ENCODE measurements around the gene UVSSA. TPM values are rescaled to one million over a fixed set of nuclear protein-coding genes. Genes with fewer than 3 reads are reported as not detected.

UVSSA gene
- total RNA-seq, 4 donors from 2014 or later = 13.5 to 114 (median 34.2) TPM

GRCh38 chr4:1403177-1403583 lies 56.2 kb downstream of the UVSSA start:
- peaks cover 0 to 24% (median 5%) of the 10 kb centered on the region in 4 donors for H3K4me1 ChIP-seq
- intact Hi-C loops (cut with DNase I; ENCODE audit: low total_unique reads) (no loop called here), in situ Hi-C loops (cut with MboI; ENCODE audit: low pct_ligation_motif_present in 1 of 4, low pct_unique_long_range_greater_than_20kb in 1 of 4, low sequenced_read_pairs in 3 of 4) (no loop called here)
- no peak overlapping the region for H3K4me3 ChIP-seq
- no peak overlapping the region for H3K27ac ChIP-seq
- H3K9me3 ChIP-seq = no peaks in the 10 kb centered on the region
- no peak for TF ChIP-seq EP300 (IDR thresholded peaks at IDR 0.05; ENCODE audit: low read depth)
- no peak for TF ChIP-seq CTCF (IDR thresholded peaks at IDR 0.05)
- TF ChIP-seq POLR2AphosphoS5 (IDR thresholded peaks at IDR 0.05) = no peak
- TF ChIP-seq POLR2A (IDR thresholded peaks at IDR 0.05) = no peak
- no peaks in the 10 kb centered on the region for H3K36me3 ChIP-seq
- WGBS, 2 donors (ENCODE audit: low coverage in 1 of 2) = 14% methylated on average over 50 of the region's 58 CpGs; no CpG with 5 or more reads in 1 of the 2 donors
- no peak for DNase-seq
- H3K27me3 ChIP-seq = peaks cover 87% of the 10 kb centered on the region

GRCh38 chr4:1403591-1404572 lies 56.9 kb downstream of the UVSSA start:
- peaks cover 94% of the 10 kb centered on the region for H3K27me3 ChIP-seq
- DNase-seq = no peak
- H3K27ac ChIP-seq = no peak overlapping the region
- TF ChIP-seq POLR2AphosphoS5 (IDR thresholded peaks at IDR 0.05) = no peak
- TF ChIP-seq CTCF (IDR thresholded peaks at IDR 0.05) = no peak
- TF ChIP-seq POLR2A (IDR thresholded peaks at IDR 0.05) = no peak
- no peak for TF ChIP-seq EP300 (IDR thresholded peaks at IDR 0.05; ENCODE audit: low read depth)
- H3K4me1 ChIP-seq = peaks cover 0 to 24% (median 5%) of the 10 kb centered on the region in 4 donors
- in situ Hi-C loops (cut with MboI; ENCODE audit: low pct_ligation_motif_present in 1 of 4, low pct_unique_long_range_greater_than_20kb in 1 of 4, low sequenced_read_pairs in 3 of 4) (no loop called here), intact Hi-C loops (cut with DNase I; ENCODE audit: low total_unique reads) (no loop called here)
- peak overlapping the region in 1 of 4 donors; percentile 8 for H3K4me3 ChIP-seq
- H3K9me3 ChIP-seq = no peaks in the 10 kb centered on the region
- H3K36me3 ChIP-seq = no peaks in the 10 kb centered on the region
- WGBS, 2 donors (ENCODE audit: low coverage in 1 of 2) = 18 to 25% methylated on average over 8 to 94 of the region's 107 CpGs

- H3K27ac ChIP-seq = no peak overlapping the region
- intact Hi-C loops (cut with DNase I; ENCODE audit: low total_unique reads) = no loop called here
- DNase-seq = no peak
- in situ Hi-C loops (cut with MboI; ENCODE audit: low pct_ligation_motif_present in 1 of 4, low pct_unique_long_range_greater_than_20kb in 1 of 4, low sequenced_read_pairs in 3 of 4) = no loop called here
- no peaks in the 10 kb centered on the region for H3K9me3 ChIP-seq
- H3K4me3 ChIP-seq = no peak overlapping the region
- WGBS, 2 donors (ENCODE audit: low coverage in 1 of 2) = 30 to 31% methylated on average over 9 to 23 of the region's 54 CpGs
- no peaks in the 10 kb centered on the region for H3K36me3 ChIP-seq
- peaks cover 100% of the 10 kb centered on the region for H3K27me3 ChIP-seq
- TF ChIP-seq CTCF (IDR thresholded peaks at IDR 0.05) = no peak
- TF ChIP-seq EP300 (IDR thresholded peaks at IDR 0.05; ENCODE audit: low read depth) = no peak
- no peak for TF ChIP-seq POLR2AphosphoS5 (IDR thresholded peaks at IDR 0.05)
- TF ChIP-seq POLR2A (IDR thresholded peaks at IDR 0.05) = no peak
- peaks cover 0 to 24% (median 5%) of the 10 kb centered on the region in 4 donors for H3K4me1 ChIP-seq
Observed at GRCh38 chr4:1404573-1405253, 57.7 kb downstream of the UVSSA start.

GRCh38 chr4:1405254-1405635 lies 58.2 kb downstream of the UVSSA start:
- H3K27me3 ChIP-seq = peaks cover 100% of the 10 kb centered on the region
- no peak for DNase-seq
- TF ChIP-seq POLR2AphosphoS5 (IDR thresholded peaks at IDR 0.05) (no peak), POLR2A (IDR thresholded peaks at IDR 0.05) (no peak), CTCF (IDR thresholded peaks at IDR 0.05) (no peak), EP300 (IDR thresholded peaks at IDR 0.05; ENCODE audit: low read depth) (no peak)
- H3K9me3 ChIP-seq = no peaks in the 10 kb centered on the region
- H3K4me3 ChIP-seq = no peak overlapping the region
- WGBS, 2 donors (ENCODE audit: low coverage in 1 of 2) = 23% methylated on average over 19 to 26 of the region's 26 CpGs
- intact Hi-C loops (cut with DNase I; ENCODE audit: low total_unique reads) = no loop called here
- H3K27ac ChIP-seq = no peak overlapping the region
- H3K36me3 ChIP-seq = no peaks in the 10 kb centered on the region
- in situ Hi-C loops (cut with MboI; ENCODE audit: low pct_ligation_motif_present in 1 of 4, low pct_unique_long_range_greater_than_20kb in 1 of 4, low sequenced_read_pairs in 3 of 4) = no loop called here
- H3K4me1 ChIP-seq = peaks cover 0 to 24% (median 5%) of the 10 kb centered on the region in 4 donors
